ENCODE data around the gene TCF3.
A peak's percentile ranks its signal among the peaks of the same experiment; 100 is the strongest.

Gene TCF3

GRCh38 chr19:1584500-1585242 lies 67.7 kb downstream of the TCF3 start:
- peak overlapping the region; percentile 98 for H3K23ac ChIP-seq (ENCODE audit: low read depth, low read length, poor library complexity)
- no peak overlapping the region for H2BK12ac ChIP-seq (ENCODE audit: low read length)
- no CpG with 5 or more reads among the region's 87 CpGs for WGBS, 2 donors (ENCODE audit: extremely low coverage in 2 of 2, insufficient read length in 2 of 2, insufficient replicate concordance in 1 of 2)
- no peak overlapping the region for H4K91ac ChIP-seq (ENCODE audit: low read depth, low read length, poor library complexity)
- H2BK15ac ChIP-seq (ENCODE audit: low read length), result no peak overlapping the region
- H2AK5ac ChIP-seq (ENCODE audit: low read depth, low read length), result no peak overlapping the region
- no peak overlapping the region for H3K4ac ChIP-seq (ENCODE audit: low read length)
- H3K4me3 ChIP-seq (ENCODE audit: low read length in 2 of 2), result peak overlapping the region in 1 of 2 donors; percentile 70
- H3K79me1 ChIP-seq (ENCODE audit: low read depth, low read length), result peaks cover 32% of the 10 kb centered on the region
- H3K27me3 ChIP-seq (ENCODE audit: control insufficient read depth in 3 of 3, insufficient read depth in 3 of 3, low read depth in 1 of 3, low read length in 3 of 3), result no peaks in the 10 kb centered on the region
- H2BK120ac ChIP-seq (ENCODE audit: low read depth, low read length), result no peak overlapping the region
- peaks cover 41 to 92% of the 10 kb centered on the region in 2 donors for H3K36me3 ChIP-seq (replicated peaks in 1 of 2; ENCODE audit: control insufficient read depth in 2 of 2, insufficient read depth in 2 of 2, low read length in 2 of 2)
- no peaks in the 10 kb centered on the region for H3K4me1 ChIP-seq (ENCODE audit: control insufficient read depth in 2 of 2, insufficient read depth in 1 of 2, low read depth in 1 of 2, low read length in 2 of 2)
- H3K14ac ChIP-seq (ENCODE audit: low read length), result no peak overlapping the region
- H3K9ac ChIP-seq (ENCODE audit: low read depth, low read length, poor library complexity), result peak overlapping the region; percentile 70
- H2BK5ac ChIP-seq (ENCODE audit: low read length), result peak overlapping the region; percentile 53
- H3K4me2 ChIP-seq (ENCODE audit: insufficient read depth, low read length, poor library complexity, severe bottlenecking), result no peak overlapping the region
- peak overlapping the region; percentile 17 for H3K18ac ChIP-seq (ENCODE audit: low read length)
- H2AFZ ChIP-seq (ENCODE audit: low read length), result no peak overlapping the region
- H3K9me3 ChIP-seq (replicated peaks in 1 of 2; ENCODE audit: control insufficient read depth in 2 of 2, insufficient read depth in 1 of 2, low read depth in 1 of 2, low read length in 2 of 2), result peaks cover 4 to 5% of the 10 kb centered on the region in 2 donors
- no peak for DNase-seq (ENCODE audit: low spot score)
- H4K8ac ChIP-seq (ENCODE audit: low read depth, low read length), result peak overlapping the region; percentile 43
- H3K27ac ChIP-seq (replicated peaks; ENCODE audit: low read length), result no peak overlapping the region

DNA sequence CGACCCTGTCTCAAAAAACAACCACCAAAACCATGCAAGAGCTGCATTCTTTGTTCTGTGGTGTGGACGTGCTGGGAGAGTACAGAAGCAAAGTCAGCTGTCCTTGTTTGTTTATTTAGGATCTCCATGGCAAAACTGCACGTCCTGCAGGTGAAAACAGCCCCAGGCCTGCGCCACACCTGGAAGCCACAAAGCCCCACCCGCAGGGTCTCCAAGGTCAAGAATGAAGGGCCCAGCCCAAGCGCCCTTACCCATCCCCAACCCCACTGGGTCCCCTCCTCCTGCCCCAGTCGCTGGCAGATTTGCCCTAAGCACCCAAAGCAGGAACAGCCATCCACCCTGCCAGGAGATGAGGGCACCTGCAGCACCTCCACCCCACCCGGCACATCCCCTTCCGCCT lies 70.2 kb downstream of the TCF3 start:
- H2BK15ac ChIP-seq (ENCODE audit: low read length), result no peak overlapping the region
- H3K4me3 ChIP-seq (ENCODE audit: low read length in 2 of 2), result no peak overlapping the region
- no peaks in the 10 kb centered on the region for H3K4me1 ChIP-seq (ENCODE audit: control insufficient read depth in 2 of 2, insufficient read depth in 1 of 2, low read depth in 1 of 2, low read length in 2 of 2)
- no peak overlapping the region for H3K14ac ChIP-seq (ENCODE audit: low read length)
- no CpG with 5 or more reads among the region's 9 CpGs for WGBS, 2 donors (ENCODE audit: extremely low coverage in 2 of 2, insufficient read length in 2 of 2, insufficient replicate concordance in 1 of 2)
- peaks cover 33% of the 10 kb centered on the region for H3K79me1 ChIP-seq (ENCODE audit: low read depth, low read length)
- no peak overlapping the region for H4K91ac ChIP-seq (ENCODE audit: low read depth, low read length, poor library complexity)
- no peak overlapping the region for H2BK120ac ChIP-seq (ENCODE audit: low read depth, low read length)
- H3K4me2 ChIP-seq (ENCODE audit: insufficient read depth, low read length, poor library complexity, severe bottlenecking), result no peak overlapping the region
- no peaks in the 10 kb centered on the region for H3K27me3 ChIP-seq (ENCODE audit: control insufficient read depth in 3 of 3, insufficient read depth in 3 of 3, low read depth in 1 of 3, low read length in 3 of 3)
- peak overlapping the region; percentile 17 for H4K8ac ChIP-seq (ENCODE audit: low read depth, low read length)
- no peak overlapping the region for H2AFZ ChIP-seq (ENCODE audit: low read length)
- peaks cover 4 to 5% of the 10 kb centered on the region in 2 donors for H3K9me3 ChIP-seq (replicated peaks in 1 of 2; ENCODE audit: control insufficient read depth in 2 of 2, insufficient read depth in 1 of 2, low read depth in 1 of 2, low read length in 2 of 2)
- no peak overlapping the region for H2BK5ac ChIP-seq (ENCODE audit: low read length)
- H3K23ac ChIP-seq (ENCODE audit: low read depth, low read length, poor library complexity), result no peak overlapping the region
- no peak overlapping the region for H2BK12ac ChIP-seq (ENCODE audit: low read length)
- H2AK5ac ChIP-seq (ENCODE audit: low read depth, low read length), result no peak overlapping the region
- no peak overlapping the region for H3K27ac ChIP-seq (replicated peaks; ENCODE audit: low read length)
- H3K18ac ChIP-seq (ENCODE audit: low read length), result no peak overlapping the region
- no peak for DNase-seq (ENCODE audit: low spot score)
- peaks cover 53 to 95% of the 10 kb centered on the region in 2 donors for H3K36me3 ChIP-seq (replicated peaks in 1 of 2; ENCODE audit: control insufficient read depth in 2 of 2, insufficient read depth in 2 of 2, low read length in 2 of 2)
- no peak overlapping the region for H3K4ac ChIP-seq (ENCODE audit: low read length)
- H3K9ac ChIP-seq (ENCODE audit: low read depth, low read length, poor library complexity), result no peak overlapping the region

GRCh38 chr19:1580957-1581356 lies 71.5 kb downstream of the TCF3 start:
- no peaks in the 10 kb centered on the region for H3K4me1 ChIP-seq (ENCODE audit: control insufficient read depth in 2 of 2, insufficient read depth in 1 of 2, low read depth in 1 of 2, low read length in 2 of 2)
- H3K18ac ChIP-seq (ENCODE audit: low read length), result no peak overlapping the region
- H3K79me1 ChIP-seq (ENCODE audit: low read depth, low read length), result peaks cover 28% of the 10 kb centered on the region
- WGBS, 2 donors (ENCODE audit: extremely low coverage in 2 of 2, insufficient read length in 2 of 2, insufficient replicate concordance in 1 of 2), result no CpG with 5 or more reads among the region's 22 CpGs
- H3K4me2 ChIP-seq (ENCODE audit: insufficient read depth, low read length, poor library complexity, severe bottlenecking), result no peak overlapping the region
- H3K14ac ChIP-seq (ENCODE audit: low read length), result no peak overlapping the region
- peak overlapping the region; percentile 81 for H2BK120ac ChIP-seq (ENCODE audit: low read depth, low read length)
- no peak for DNase-seq (ENCODE audit: low spot score)
- H3K4me3 ChIP-seq (ENCODE audit: low read length in 2 of 2), result no peak overlapping the region
- peaks cover 64 to 99% of the 10 kb centered on the region in 2 donors for H3K36me3 ChIP-seq (replicated peaks in 1 of 2; ENCODE audit: control insufficient read depth in 2 of 2, insufficient read depth in 2 of 2, low read length in 2 of 2)
- H3K9me3 ChIP-seq (replicated peaks in 1 of 2; ENCODE audit: control insufficient read depth in 2 of 2, insufficient read depth in 1 of 2, low read depth in 1 of 2, low read length in 2 of 2), result peaks cover 2 to 3% of the 10 kb centered on the region in 2 donors
- no peaks in the 10 kb centered on the region for H3K27me3 ChIP-seq (ENCODE audit: control insufficient read depth in 3 of 3, insufficient read depth in 3 of 3, low read depth in 1 of 3, low read length in 3 of 3)
- H3K9ac ChIP-seq (ENCODE audit: low read depth, low read length, poor library complexity), result no peak overlapping the region
- no peak overlapping the region for H2AK5ac ChIP-seq (ENCODE audit: low read depth, low read length)
- no peak overlapping the region for H2BK15ac ChIP-seq (ENCODE audit: low read length)
- H2BK12ac ChIP-seq (ENCODE audit: low read length), result no peak overlapping the region
- no peak overlapping the region for H4K8ac ChIP-seq (ENCODE audit: low read depth, low read length)
- peak overlapping the region; percentile 13 for H2BK5ac ChIP-seq (ENCODE audit: low read length)
- no peak overlapping the region for H3K27ac ChIP-seq (replicated peaks; ENCODE audit: low read length)
- no peak overlapping the region for H4K91ac ChIP-seq (ENCODE audit: low read depth, low read length, poor library complexity)
- H3K23ac ChIP-seq (ENCODE audit: low read depth, low read length, poor library complexity), result peak overlapping the region; percentile 93
- no peak overlapping the region for H3K4ac ChIP-seq (ENCODE audit: low read length)
- H2AFZ ChIP-seq (ENCODE audit: low read length), result no peak overlapping the region

DNA sequence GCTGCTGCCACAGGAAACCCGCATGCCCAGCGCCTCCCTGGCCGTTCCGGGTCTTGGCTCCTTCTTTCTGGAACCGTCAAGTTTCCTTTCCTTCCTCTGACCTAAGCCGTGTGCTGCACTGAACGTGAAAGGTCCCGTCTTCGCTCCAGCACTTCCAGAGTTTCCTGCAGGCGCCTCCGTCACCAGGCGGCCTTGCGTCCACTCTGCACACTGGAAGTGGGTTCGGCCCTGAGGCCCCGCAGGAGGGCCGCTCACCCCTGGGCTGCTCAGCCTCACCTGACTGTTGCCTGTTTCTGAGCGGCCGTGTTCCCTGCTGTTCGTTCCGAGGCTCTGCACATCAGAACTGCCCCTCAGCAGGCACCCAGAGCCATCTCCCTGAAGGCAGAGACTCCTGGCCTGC lies 72.0 kb downstream of the TCF3 start:
- Histone ChIP-seq H3K79me1 (ENCODE audit: low read depth, low read length) (peaks cover 24% of the 10 kb centered on the region), H4K91ac (ENCODE audit: low read depth, low read length, poor library complexity) (no peak overlapping the region), H3K9me3 (replicated peaks in 1 of 2; ENCODE audit: control insufficient read depth in 2 of 2, insufficient read depth in 1 of 2, low read depth in 1 of 2, low read length in 2 of 2) (peaks cover 0 to 2% of the 10 kb centered on the region in 2 donors), H3K23ac (ENCODE audit: low read depth, low read length, poor library complexity) (no peak overlapping the region), H3K27ac (replicated peaks; ENCODE audit: low read length) (no peak overlapping the region), H2BK5ac (ENCODE audit: low read length) (no peak overlapping the region), H3K27me3 (ENCODE audit: control insufficient read depth in 3 of 3, insufficient read depth in 3 of 3, low read depth in 1 of 3, low read length in 3 of 3) (no peaks in the 10 kb centered on the region), H4K8ac (ENCODE audit: low read depth, low read length) (no peak overlapping the region), H3K18ac (ENCODE audit: low read length) (no peak overlapping the region), H2BK12ac (ENCODE audit: low read length) (no peak overlapping the region), H2AK5ac (ENCODE audit: low read depth, low read length) (no peak overlapping the region), H3K4ac (ENCODE audit: low read length) (no peak overlapping the region), H3K4me3 (ENCODE audit: low read length in 2 of 2) (no peak overlapping the region), H3K4me1 (ENCODE audit: control insufficient read depth in 2 of 2, insufficient read depth in 1 of 2, low read depth in 1 of 2, low read length in 2 of 2) (no peaks in the 10 kb centered on the region), H3K9ac (ENCODE audit: low read depth, low read length, poor library complexity) (no peak overlapping the region), H3K36me3 (replicated peaks in 1 of 2; ENCODE audit: control insufficient read depth in 2 of 2, insufficient read depth in 2 of 2, low read length in 2 of 2) (peaks cover 66 to 96% of the 10 kb centered on the region in 2 donors), H3K14ac (ENCODE audit: low read length) (no peak overlapping the region), H2BK120ac (ENCODE audit: low read depth, low read length) (no peak overlapping the region), H2AFZ (ENCODE audit: low read length) (no peak overlapping the region), H3K4me2 (ENCODE audit: insufficient read depth, low read length, poor library complexity, severe bottlenecking) (no peak overlapping the region), H2BK15ac (ENCODE audit: low read length) (no peak overlapping the region)
- no CpG with 5 or more reads among the region's 20 CpGs for WGBS, 2 donors (ENCODE audit: extremely low coverage in 2 of 2, insufficient read length in 2 of 2, insufficient replicate concordance in 1 of 2)
- DNase-seq (ENCODE audit: low spot score), result no peak

Measured in neuronal stem cell (in vitro differentiated cells).